GM18511 (cell line): ENCODE measurements around the gene ZNF423.

Source experiments
- ATAC-seq: cut with Tn5 transposase; IDR thresholded peaks from one replicate; pipeline ENCODE4 v1.9.1; 2021; ENCODE audit warnings: mild to moderate bottlenecking, moderate library complexity; ENCODE audit not compliant: unreplicated experiment

Gene ZNF423

GRCh38 chr16:49827805-49828438, 28.0 kb downstream of the ZNF423 start:
- ATAC-seq, result no peak

- ATAC-seq, result no peak
Observed at GRCh38 chr16:49826515-49826914, 29.4 kb downstream of the ZNF423 start.

DNA sequence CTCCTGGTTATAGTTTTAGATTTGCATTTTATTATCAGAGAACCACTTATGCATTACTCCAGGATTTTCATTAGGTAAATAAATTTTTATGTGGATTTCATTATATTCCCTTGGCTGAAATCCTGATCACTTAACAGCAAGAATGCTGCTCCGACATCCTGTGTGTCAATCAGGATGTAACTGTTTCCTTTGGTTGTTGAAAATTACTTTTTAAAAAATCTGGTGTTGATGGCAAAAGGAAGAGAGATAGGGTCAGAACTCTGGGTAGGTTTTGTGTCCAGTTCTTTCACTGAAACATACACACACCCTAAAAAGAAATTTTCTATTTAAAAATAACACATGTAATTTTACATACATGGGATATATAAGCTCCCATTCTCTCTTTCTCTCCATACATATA, 30.9 kb downstream of the ZNF423 start:
- ATAC-seq, result no peak

DNA sequence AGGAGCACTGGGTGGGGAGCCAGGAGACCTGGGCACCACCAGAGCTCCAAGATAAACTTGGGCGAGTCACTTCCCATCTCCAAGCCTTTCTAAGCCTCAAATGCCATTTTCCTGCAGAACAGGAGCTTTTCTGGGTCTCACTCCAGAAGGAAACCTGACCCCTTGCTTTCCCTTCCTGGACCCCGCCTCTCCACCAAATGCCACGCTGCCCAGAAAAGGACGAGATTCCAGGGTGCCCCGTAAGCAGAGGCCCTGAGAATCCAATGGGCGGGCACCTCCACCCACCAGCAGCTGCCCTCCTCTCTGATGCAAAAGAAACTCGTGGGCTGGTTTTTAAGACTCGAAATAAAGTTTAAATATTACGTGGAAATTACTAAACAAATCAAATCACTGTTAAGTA, 31.3 kb downstream of the ZNF423 start:
- ATAC-seq, result no peak

GRCh38 chr16:49822649-49823370, 33.1 kb downstream of the ZNF423 start:
- no peak for ATAC-seq

GRCh38 chr16:49821614-49822282, 34.2 kb downstream of the ZNF423 start:
- no peak for ATAC-seq

DNA sequence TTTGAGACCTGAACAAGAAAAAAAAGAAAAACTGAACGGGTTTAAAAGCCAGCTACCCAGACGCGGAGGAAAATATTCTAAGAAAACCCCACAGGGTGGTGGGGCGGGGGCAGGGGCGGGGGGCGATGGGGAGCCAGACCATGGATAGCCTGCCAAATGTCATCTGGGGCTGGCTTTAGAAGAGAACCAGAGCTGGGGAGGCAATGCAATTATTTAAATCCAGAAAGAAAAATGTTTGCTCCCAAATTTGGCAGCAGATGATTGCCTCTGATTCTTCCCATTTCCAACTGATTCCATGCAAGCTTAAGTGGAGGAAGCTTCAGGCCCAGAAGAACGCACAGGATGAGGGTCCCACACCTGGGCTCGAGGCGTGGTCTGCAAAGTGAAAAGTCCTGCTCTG, 34.8 kb downstream of the ZNF423 start:
- no peak for ATAC-seq

- ATAC-seq, result no peak
Observed at GRCh38 chr16:49817754-49818507, 38.0 kb downstream of the ZNF423 start.

DNA sequence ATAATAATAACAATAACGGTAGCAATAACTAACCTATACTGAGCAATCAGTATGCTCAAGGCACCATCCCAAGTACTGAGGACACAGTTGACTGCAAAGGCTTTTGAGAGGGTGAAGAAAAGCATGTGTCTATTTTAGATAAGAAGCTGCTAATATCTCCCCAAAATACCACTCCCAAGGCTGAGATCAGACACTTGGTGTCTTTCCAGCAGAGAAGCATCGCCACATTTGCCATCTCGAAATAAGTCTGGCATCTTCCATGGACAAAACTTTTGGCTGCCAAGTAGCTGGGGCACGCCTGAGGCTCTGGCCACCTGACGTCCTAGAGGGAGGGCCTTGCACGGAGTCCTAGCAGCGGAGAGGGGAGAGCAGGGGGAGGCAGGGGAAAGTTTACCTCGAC, 39.0 kb downstream of the ZNF423 start:
- no peak for ATAC-seq

GRCh38 chr16:49811644-49812334, 44.1 kb downstream of the ZNF423 start:
- no peak for ATAC-seq

GRCh38 chr16:49810831-49811230, 45.1 kb downstream of the ZNF423 start:
- no peak for ATAC-seq

DNA sequence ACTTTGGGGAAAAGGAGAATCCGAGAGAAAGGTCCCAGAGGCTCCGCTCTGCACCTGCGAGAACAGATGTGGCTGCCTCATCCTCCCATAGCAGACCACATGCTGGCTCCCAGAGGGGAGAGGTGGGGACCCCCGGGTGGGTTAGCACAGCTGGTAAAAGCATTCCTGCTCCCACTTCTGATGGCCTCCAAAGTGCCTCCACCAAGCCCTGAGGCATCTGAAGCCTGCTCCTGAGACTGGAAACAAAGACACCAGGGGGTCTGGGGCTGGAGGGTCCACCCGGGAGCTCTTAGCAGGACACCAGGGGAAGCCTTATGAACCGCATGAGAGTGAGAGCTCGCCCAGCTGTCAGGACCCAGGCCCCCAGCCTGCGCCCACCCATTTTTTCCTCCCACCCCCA, 46.4 kb downstream of the ZNF423 start:
- no peak for ATAC-seq

GRCh38 chr16:49809062-49809461, 46.9 kb downstream of the ZNF423 start:
- no peak for ATAC-seq

- ATAC-seq, result no peak
Observed at GRCh38 chr16:49806446-49806845, 49.5 kb downstream of the ZNF423 start.

GRCh38 chr16:49801290-49801689, 54.6 kb downstream of the ZNF423 start:
- no peak for ATAC-seq

GRCh38 chr16:49800876-49801275, 55.0 kb downstream of the ZNF423 start:
- ATAC-seq, result no peak

GRCh38 chr16:49800441-49800840, 55.5 kb downstream of the ZNF423 start:
- ATAC-seq, result no peak

DNA sequence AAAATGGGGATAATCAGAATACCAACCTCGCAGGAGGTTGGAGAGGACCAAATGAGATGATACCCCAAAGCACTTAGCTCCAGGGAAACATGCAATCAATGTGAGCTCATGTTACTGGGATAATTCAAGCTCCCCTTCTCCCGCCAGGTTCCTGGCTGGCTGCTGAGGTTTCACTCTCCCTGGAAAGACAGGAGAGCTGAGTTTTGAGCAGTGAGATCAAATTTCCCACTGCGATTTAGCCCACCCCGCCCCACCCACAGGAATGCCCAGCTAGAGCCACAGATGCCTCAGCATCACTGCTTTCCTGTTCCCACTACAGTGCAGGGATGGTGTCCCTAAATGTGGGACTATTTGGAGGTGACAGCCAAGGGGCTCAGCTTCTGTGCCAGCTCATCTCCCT, 56.7 kb downstream of the ZNF423 start:
- ATAC-seq, result no peak

DNA sequence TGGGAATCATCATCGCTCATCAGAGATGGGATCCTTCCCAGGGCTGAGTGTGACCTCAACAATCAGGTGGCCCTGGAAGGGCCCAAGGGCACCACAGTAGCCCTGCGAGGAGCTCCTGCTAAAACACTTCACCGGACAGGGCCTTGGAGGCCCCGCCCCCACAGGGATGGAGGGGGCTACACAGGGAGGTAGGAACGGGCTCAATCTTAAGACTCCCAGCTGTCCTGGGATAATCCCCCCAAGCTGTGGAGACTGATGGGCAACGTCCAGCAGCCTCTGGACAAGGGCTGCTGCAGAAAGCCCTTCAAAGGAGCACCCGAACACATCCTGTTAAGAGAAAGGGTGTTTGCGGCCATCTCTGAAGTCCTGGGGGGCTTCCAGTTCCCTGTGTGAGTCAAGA, 60.4 kb downstream of the ZNF423 start:
- ATAC-seq, result no peak

- ATAC-seq, result no peak
Observed at GRCh38 chr16:49793244-49793643, 62.7 kb downstream of the ZNF423 start.

GRCh38 chr16:49789616-49790015, 66.3 kb downstream of the ZNF423 start:
- no peak for ATAC-seq
